GM19023 (cell line): ENCODE results near the gene SPOCK1.
"Not testable (repeated sequence)": the region's sequence is repeated elsewhere in the genome, so short reads cannot be mapped to it uniquely, and the experiment has no call there.

ENCODE experiments used
- ATAC-seq: cut with Tn5 transposase; IDR thresholded peaks from one replicate; pipeline ENCODE4 v1.9.1; 2021; ENCODE audit warnings: mild to moderate bottlenecking, moderate library complexity; ENCODE audit not compliant: unreplicated experiment

Gene SPOCK1

GRCh38 chr5:137233726-137234125 lies 265.4 kb downstream of the SPOCK1 start:
- ATAC-seq, result no peak

GRCh38 chr5:137233304-137233703 lies 265.8 kb downstream of the SPOCK1 start:
- not testable (repeated sequence) for ATAC-seq

GRCh38 chr5:137231540-137231939 lies 267.6 kb downstream of the SPOCK1 start:
- no peak for ATAC-seq

GRCh38 chr5:137228816-137229215 lies 270.3 kb downstream of the SPOCK1 start:
- no peak for ATAC-seq

- ATAC-seq, result no peak
Measured at GRCh38 chr5:137226081-137226480, 273.0 kb downstream of the SPOCK1 start.

- no peak for ATAC-seq
Measured at GRCh38 chr5:137223324-137224295, 275.5 kb downstream of the SPOCK1 start.

- no peak for ATAC-seq
Measured at GRCh38 chr5:137221943-137222342, 277.2 kb downstream of the SPOCK1 start.

- peak; percentile 81 for ATAC-seq
Measured at GRCh38 chr5:137220523-137220927, 278.6 kb downstream of the SPOCK1 start.

- ATAC-seq, result no peak
Measured at GRCh38 chr5:137218896-137219295, 280.2 kb downstream of the SPOCK1 start.

GRCh38 chr5:137218471-137218870 lies 280.7 kb downstream of the SPOCK1 start:
- no peak for ATAC-seq

- no peak for ATAC-seq
Measured at GRCh38 chr5:137217599-137218200, 281.4 kb downstream of the SPOCK1 start.

GRCh38 chr5:137216976-137217598 lies 282.0 kb downstream of the SPOCK1 start:
- ATAC-seq, result no peak

GRCh38 chr5:137215780-137216179 lies 283.3 kb downstream of the SPOCK1 start:
- no peak for ATAC-seq

- no peak for ATAC-seq
Measured at GRCh38 chr5:137215261-137215660, 283.9 kb downstream of the SPOCK1 start.

- ATAC-seq, result no peak
Measured at GRCh38 chr5:137214446-137215189, 284.5 kb downstream of the SPOCK1 start.

- ATAC-seq, result no peak
Measured at GRCh38 chr5:137212471-137212870, 286.7 kb downstream of the SPOCK1 start.

GRCh38 chr5:137209232-137209809 lies 289.8 kb downstream of the SPOCK1 start:
- ATAC-seq, result no peak

- ATAC-seq, result no peak
Measured at GRCh38 chr5:137207023-137207760, 291.9 kb downstream of the SPOCK1 start.

- no peak for ATAC-seq
Measured at GRCh38 chr5:137206030-137206715, 293.0 kb downstream of the SPOCK1 start.
